HepG2 (cell line): ENCODE data around the gene EIF1. TPM values are rescaled to one million over a fixed set of nuclear protein-coding genes. Genes with fewer than 3 reads are reported as not detected.

Experiments
- AGO1 ChIP-seq: fragments of 200-400 bp; formaldehyde crosslinking; IDR thresholded peaks from 2 replicates; pipeline ENCODE4 v1.6.1; 2017; ENCODE audit warnings: mild to moderate bottlenecking, low read depth, low read length, moderate library complexity; ENCODE audit not compliant: poor library complexity, severe bottlenecking
- AHR ChIP-seq: IDR thresholded peaks from 2 replicates; pipeline ENCODE4 v1.6.1; 2018; ENCODE audit warnings: missing genetic modification reagents, missing compliant biosample characterization
- ARHGAP35 ChIP-seq: sonication (generic); formaldehyde crosslinking; IDR thresholded peaks from 2 replicates; pipeline ENCODE4 v1.9.0; 2022; ENCODE audit warnings: mild to moderate bottlenecking, inconsistent platforms, moderate library complexity, missing genetic modification reagents, borderline replicate concordance
- BHLHE40 ChIP-seq: IDR thresholded peaks from 2 replicates; pipeline ENCODE4 v1.6.1; 2011; ENCODE audit warnings: low read length, improper control_type of control experiment
- CEBPB ChIP-seq: IDR thresholded peaks from 2 replicates; pipeline ENCODE4 v1.6.1; 2011; ENCODE audit warnings: low read depth, low read length, improper control_type of control experiment, borderline replicate concordance
- FOXA3 ChIP-seq: IDR thresholded peaks from 2 replicates; pipeline ENCODE4 v1.6.1; 2016; ENCODE audit warnings: missing genetic modification reagents, missing compliant biosample characterization
- NFIC ChIP-seq: IDR thresholded peaks from 2 replicates; pipeline ENCODE4 v1.6.1; 2012; ENCODE audit warnings: mild to moderate bottlenecking, low read length, inconsistent platforms
- PAX8 ChIP-seq: sonication (generic); formaldehyde crosslinking; IDR thresholded peaks from 2 replicates; pipeline ENCODE4 v1.8.0; 2022; ENCODE audit warnings: mild to moderate bottlenecking, missing genetic modification reagents, borderline replicate concordance
- PRMT3 ChIP-seq: sonication (generic); formaldehyde crosslinking; IDR thresholded peaks from 2 replicates; pipeline ENCODE4 v1.8.1; 2022; ENCODE audit warnings: low read depth, mild to moderate bottlenecking, moderate library complexity, missing genetic modification reagents, borderline replicate concordance
- REPIN1 ChIP-seq: sonication (generic); formaldehyde crosslinking; IDR thresholded peaks from 2 replicates; pipeline ENCODE4 v1.8.0; 2022; ENCODE audit warnings: missing genetic modification reagents, low read depth, mild to moderate bottlenecking, borderline replicate concordance
- SALL2 ChIP-seq: sonication (generic); formaldehyde crosslinking; IDR thresholded peaks from 2 replicates; pipeline ENCODE4 v1.8.1; 2023; ENCODE audit warnings: mild to moderate bottlenecking, missing genetic modification reagents, inconsistent platforms
- TBX2 ChIP-seq: sonication (generic); formaldehyde crosslinking; IDR thresholded peaks from 2 replicates; pipeline ENCODE4 v1.5.0; 2020; ENCODE audit warnings: missing genetic modification reagents, mild to moderate bottlenecking, borderline replicate concordance
- ZFP41 ChIP-seq: sonication (generic); formaldehyde crosslinking; IDR thresholded peaks from 2 replicates; pipeline ENCODE4 v1.4.0; 2020; ENCODE audit warnings: mild to moderate bottlenecking, missing genetic modification reagents, borderline replicate concordance
- ZNF446 ChIP-seq: sonication (generic); formaldehyde crosslinking; IDR thresholded peaks from 2 replicates; pipeline ENCODE4 v1.5.0; 2020; ENCODE audit warnings: mild to moderate bottlenecking, missing genetic modification reagents
- ZNF777 ChIP-seq: sonication (generic); formaldehyde crosslinking; IDR thresholded peaks from 2 replicates; pipeline ENCODE4 v1.4.0; 2020; ENCODE audit warnings: missing genetic modification reagents
- ZSCAN9 ChIP-seq: IDR thresholded peaks from 2 replicates; pipeline ENCODE4 v1.6.1; 2016; ENCODE audit warnings: borderline replicate concordance
- polyA plus RNA-seq, 8 experiments: library from polyadenylated mRNA; depleted of rRNA in 3 of 8; stranded (reverse) in 7 of 8; unstranded in 1 of 8; fragments of >200 nt; fragmentation: Illumina TruSeq in 4 of 8; extraction: Trizol in 4 of 8; gene quantifications; 2 replicates each; pipeline versions ENCODE4 v1.2.1 to v1.2.3, GENCODE V29; 2011 to 2016; ENCODE audit warnings: low read depth in 4 of 8, missing spikeins in 1 of 8, mixed read lengths in 1 of 8; ENCODE audit not compliant: insufficient read depth in 1 of 8
- total RNA-seq, 5 experiments: library from RNA; depleted of rRNA; stranded (reverse); fragments of >200 nt; fragmentation: Illumina TruSeq; extraction: Trizol; gene quantifications; 2 replicates each; pipeline ENCODE4 v1.2.3, GENCODE V29; 2016; ENCODE audit warnings: low read depth in 1 of 5
- TF ChIP-seq, protein P1 (sequence below): sonication (generic); formaldehyde crosslinking; IDR thresholded peaks from 2 replicates; pipeline ENCODE4 v1.5.1; 2020; ENCODE audit warnings: missing genetic modification reagents, mild to moderate bottlenecking, borderline replicate concordance
- TF ChIP-seq, protein P2 (sequence below): IDR thresholded peaks from 2 replicates; pipeline ENCODE4 v1.6.1; 2016; ENCODE audit warnings: missing compliant biosample characterization, missing genetic modification reagents, borderline replicate concordance
- TF ChIP-seq, protein P3 (sequence below): sonication (generic); formaldehyde crosslinking; IDR thresholded peaks from 2 replicates; pipeline ENCODE4 v1.4.0; 2020; ENCODE audit warnings: missing genetic modification reagents, borderline replicate concordance

EIF1 gene
- total and polyA plus RNA-seq, 2 of the 13 experiments (the other 11 are each of a cell fraction or from before 2014, with no cell fraction given), result 147 to 517 TPM

DNA sequence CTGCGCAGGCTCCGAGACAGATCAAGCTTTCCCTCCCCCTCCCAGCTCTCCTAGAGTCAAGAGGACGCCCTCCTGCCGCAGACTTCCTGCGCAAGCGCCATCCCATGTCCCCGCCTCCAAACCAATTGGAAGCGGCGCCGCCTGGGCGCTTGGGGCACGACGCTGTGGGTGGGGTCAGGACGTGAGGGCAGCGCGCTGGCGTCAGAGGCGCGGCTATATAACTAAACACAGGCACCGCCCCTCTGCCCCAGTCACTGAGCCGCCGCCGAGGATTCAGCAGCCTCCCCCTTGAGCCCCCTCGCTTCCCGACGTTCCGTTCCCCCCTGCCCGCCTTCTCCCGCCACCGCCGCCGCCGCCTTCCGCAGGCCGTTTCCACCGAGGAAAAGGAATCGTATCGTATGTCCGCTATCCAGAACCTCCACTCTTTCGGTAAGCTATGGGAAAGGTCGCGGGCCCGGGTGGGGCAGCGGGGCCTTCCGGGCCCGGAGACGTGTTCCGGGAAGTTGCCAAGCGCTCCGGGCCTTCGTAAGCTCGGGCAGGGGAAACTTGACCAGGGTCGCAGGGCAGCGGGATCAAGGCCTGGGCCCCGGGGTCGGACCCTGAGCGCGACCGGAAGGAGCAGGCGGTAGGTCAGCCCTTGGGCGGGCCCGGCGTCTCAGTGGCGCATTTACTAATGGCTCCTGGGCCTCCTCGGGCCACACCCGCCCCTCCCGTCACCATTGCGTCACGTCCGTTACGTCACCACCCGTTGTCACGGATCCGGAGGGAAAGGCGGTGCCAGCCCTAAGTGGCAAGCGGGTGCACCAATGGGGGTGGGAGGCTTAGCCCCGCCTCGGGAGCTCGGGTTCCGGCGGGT is at the start of gene EIF1 (continued):
- TF ChIP-seq ZSCAN9 (CRISPR knock-in tag) (peak; percentile 5), ARHGAP35 (CRISPR knock-in tag) (peak; percentile 96; the same call in 1 of the 2 replicates), AGO1 (peak; percentile 89), PRMT3 (CRISPR knock-in tag) (no peak), ZNF446 (CRISPR knock-in tag) (peak; percentile 99), REPIN1 (CRISPR knock-in tag) (peak; percentile 80), ZFP41 (CRISPR knock-in tag) (0 out of 2 replicates have a peak, but pooled peaks have one; percentile 79), NFIC (no peak), TBX2 (CRISPR knock-in tag) (peak; percentile 93), ZNF777 (CRISPR knock-in tag) (peak; percentile 50; the same call in 1 of the 2 replicates), CEBPB (peak; percentile 100), FOXA3 (CRISPR knock-in tag) (peak; percentile 72), SALL2 (CRISPR knock-in tag) (peak; percentile 88), BHLHE40 (peak; percentile 63; the same call in 1 of the 2 replicates), AHR (CRISPR knock-in tag) (peak; percentile 67; the same call in 1 of the 2 replicates), PAX8 (CRISPR knock-in tag) (0 out of 2 replicates have a peak, but pooled peaks have one; percentile 92)
- TF ChIP-seq, protein P1, sequence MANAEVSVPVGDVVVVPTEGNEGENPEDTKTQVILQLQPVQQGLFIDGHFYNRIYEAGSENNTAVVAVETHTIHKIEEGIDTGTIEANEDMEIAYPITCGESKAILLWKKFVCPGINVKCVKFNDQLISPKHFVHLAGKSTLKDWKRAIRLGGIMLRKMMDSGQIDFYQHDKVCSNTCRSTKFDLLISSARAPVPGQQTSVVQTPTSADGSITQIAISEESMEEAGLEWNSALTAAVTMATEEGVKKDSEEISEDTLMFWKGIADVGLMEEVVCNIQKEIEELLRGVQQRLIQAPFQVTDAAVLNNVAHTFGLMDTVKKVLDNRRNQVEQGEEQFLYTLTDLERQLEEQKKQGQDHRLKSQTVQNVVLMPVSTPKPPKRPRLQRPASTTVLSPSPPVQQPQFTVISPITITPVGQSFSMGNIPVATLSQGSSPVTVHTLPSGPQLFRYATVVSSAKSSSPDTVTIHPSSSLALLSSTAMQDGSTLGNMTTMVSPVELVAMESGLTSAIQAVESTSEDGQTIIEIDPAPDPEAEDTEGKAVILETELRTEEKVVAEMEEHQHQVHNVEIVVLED (CRISPR knock-in tag), result peak; percentile 99
- TF ChIP-seq, protein P2, sequence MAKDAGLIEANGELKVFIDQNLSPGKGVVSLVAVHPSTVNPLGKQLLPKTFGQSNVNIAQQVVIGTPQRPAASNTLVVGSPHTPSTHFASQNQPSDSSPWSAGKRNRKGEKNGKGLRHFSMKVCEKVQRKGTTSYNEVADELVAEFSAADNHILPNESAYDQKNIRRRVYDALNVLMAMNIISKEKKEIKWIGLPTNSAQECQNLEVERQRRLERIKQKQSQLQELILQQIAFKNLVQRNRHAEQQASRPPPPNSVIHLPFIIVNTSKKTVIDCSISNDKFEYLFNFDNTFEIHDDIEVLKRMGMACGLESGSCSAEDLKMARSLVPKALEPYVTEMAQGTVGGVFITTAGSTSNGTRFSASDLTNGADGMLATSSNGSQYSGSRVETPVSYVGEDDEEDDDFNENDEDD, result peak; percentile 66; the same call in 1 of the 2 replicates
- TF ChIP-seq, protein P3, sequence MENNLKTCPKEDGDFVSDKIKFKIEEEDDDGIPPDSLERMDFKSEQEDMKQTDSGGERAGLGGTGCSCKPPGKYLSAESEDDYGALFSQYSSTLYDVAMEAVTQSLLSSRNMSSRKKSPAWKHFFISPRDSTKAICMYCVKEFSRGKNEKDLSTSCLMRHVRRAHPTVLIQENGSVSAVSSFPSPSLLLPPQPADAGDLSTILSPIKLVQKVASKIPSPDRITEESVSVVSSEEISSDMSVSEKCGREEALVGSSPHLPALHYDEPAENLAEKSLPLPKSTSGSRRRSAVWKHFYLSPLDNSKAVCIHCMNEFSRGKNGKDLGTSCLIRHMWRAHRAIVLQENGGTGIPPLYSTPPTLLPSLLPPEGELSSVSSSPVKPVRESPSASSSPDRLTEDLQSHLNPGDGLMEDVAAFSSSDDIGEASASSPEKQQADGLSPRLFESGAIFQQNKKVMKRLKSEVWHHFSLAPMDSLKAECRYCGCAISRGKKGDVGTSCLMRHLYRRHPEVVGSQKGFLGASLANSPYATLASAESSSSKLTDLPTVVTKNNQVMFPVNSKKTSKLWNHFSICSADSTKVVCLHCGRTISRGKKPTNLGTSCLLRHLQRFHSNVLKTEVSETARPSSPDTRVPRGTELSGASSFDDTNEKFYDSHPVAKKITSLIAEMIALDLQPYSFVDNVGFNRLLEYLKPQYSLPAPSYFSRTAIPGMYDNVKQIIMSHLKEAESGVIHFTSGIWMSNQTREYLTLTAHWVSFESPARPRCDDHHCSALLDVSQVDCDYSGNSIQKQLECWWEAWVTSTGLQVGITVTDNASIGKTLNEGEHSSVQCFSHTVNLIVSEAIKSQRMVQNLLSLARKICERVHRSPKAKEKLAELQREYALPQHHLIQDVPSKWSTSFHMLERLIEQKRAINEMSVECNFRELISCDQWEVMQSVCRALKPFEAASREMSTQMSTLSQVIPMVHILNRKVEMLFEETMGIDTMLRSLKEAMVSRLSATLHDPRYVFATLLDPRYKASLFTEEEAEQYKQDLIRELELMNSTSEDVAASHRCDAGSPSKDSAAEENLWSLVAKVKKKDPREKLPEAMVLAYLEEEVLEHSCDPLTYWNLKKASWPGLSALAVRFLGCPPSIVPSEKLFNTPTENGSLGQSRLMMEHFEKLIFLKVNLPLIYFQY (CRISPR knock-in tag), result peak; percentile 53; the same call in 1 of the 2 replicates
